ENCODE data around the gene SRPK3.

Gene SRPK3

DNA sequence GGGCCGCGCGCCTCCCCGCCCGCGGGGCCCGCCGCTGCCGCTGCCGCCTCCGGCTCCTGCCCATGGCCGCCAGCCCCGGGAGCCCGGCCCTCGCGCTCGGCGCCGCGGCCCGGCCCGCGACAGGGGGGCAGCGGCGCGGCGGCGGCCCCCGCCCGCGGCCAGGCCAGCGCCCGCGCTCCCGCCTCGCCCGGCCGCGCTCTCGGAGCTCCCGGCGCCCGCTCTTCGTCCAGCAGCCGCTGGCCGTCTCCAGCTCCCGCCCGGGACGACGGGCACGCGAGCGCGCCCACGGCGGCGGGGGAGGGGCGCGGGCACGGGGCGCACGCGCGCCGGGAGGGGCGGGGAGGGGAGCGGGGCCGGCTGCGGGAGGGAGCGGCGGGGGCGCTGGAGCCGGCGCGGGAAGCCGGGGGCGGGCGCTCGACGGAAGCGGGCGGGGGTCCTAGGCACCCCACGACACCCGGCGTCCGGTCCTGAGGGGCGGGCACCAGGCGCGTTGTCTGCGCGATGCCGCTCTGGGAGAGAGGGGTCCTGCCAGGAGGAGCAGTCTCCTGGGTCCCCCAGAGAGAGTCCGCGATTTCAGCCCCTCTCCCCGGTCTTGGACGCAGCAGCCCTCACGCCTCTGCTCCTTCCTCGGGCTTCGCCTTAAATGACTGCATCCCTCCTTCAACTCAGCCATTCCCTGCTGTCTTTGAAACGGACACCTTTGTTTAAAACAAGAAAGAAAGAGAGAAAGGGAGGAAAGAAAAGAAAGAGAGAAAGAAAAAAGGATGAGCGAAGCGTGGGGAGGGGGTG, 50.0 kb downstream of the SRPK3 start:
- no peak for DNase-seq (ENCODE audit: low read depth in 2 of 2)

DNA sequence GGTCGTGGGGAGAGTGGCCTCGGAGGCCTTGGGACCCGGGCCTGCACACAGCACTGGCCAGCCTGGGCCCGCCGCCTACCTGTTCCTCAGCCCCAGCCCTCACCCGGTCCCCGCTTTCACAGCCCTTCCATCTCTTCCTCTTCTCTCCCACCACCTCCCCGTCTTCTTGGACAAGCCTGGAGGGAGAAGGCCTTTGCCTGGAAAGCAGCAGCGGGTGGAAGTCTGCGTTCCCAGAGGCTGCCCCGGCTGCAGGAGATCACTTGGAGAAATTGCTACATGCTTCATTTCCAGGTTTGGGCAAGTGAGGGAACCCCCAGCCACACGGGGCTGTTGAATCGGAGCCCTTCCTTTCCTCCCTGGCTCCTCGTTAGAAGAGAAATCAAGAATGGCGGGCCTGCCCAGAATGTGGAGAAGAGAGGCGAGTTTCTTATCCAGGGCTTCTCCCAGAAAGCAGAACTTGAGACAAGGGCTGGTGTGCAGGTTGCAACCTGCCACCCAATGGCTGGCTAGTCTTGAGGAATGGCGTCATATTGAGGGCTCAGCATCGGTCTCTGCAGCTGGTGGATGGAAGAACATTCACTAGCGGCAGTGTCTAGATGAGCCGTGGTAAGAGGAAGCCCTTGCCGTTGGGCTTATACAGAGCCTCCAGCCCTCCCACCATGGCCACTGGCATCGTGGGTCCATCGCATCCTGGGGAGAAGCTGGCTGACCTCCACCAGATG, 50.7 kb downstream of the SRPK3 start:
- no peak for DNase-seq (ENCODE audit: low read depth in 2 of 2)

DNA sequence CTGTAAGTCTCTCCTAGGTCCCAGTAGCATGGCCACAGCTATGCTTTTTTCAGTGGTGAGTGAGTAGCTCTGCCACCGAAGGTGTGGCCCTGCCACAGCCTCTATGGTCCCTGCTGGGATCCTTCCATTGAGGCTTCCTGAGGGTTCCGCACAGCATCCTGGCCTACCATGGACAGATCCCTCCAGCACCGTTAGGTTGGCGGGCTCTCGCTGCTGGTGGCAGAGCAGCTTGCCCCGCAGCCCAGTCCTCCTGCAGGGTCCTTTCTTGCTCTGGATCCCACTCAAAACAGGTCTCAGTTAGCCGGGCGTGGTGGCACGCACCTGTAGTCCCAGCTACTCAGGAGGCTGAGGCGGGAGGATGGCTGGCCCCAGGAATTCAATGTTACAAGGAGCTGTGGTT, 51.9 kb downstream of the SRPK3 start:
- DNase-seq (ENCODE audit: low read depth in 2 of 2): no peak

Measured in stimulated activated CD4-positive, alpha-beta T cell treated with anti-CD3 and anti-CD28 coated beads, Interleukin-15, amount 100 ng/mL, for 48 hours (primary cell).